Measurements from ENCODE around the gene ZNF837. TPM values are rescaled to one million over a fixed set of nuclear protein-coding genes. Genes with fewer than 3 reads are reported as not detected.

Gene ZNF837
- total and polyA plus RNA-seq, 2 of the 13 experiments (the other 11 are each of a cell fraction or from before 2014, with no cell fraction given): 0.29 to 1.3 TPM

- TF ChIP-seq GPBP1L1 (CRISPR knock-in tag; IDR thresholded peaks at IDR 0.05): no peak
- peak; percentile 82; the same call in 1 of the 2 replicates for TF ChIP-seq MAF1 (CRISPR knock-in tag; IDR thresholded peaks at IDR 0.05; ENCODE audit: borderline replicate concordance)
- no peak for TF ChIP-seq ZBTB21 (CRISPR knock-in tag; IDR thresholded peaks at IDR 0.05)
- no peak for TF ChIP-seq ZNF260 (CRISPR knock-in tag; IDR thresholded peaks at IDR 0.05; ENCODE audit: borderline replicate concordance, low read depth)
- TF ChIP-seq ATF1 (CRISPR knock-in tag; IDR thresholded peaks at IDR 0.05): peak; percentile 93
- TF ChIP-seq HBP1 (CRISPR knock-in tag; IDR thresholded peaks at IDR 0.05; ENCODE audit: low read depth): peak; percentile 96
- TF ChIP-seq ZBTB34 (CRISPR knock-in tag; IDR thresholded peaks at IDR 0.05): 0 out of 2 replicates have a peak, but pooled peaks have one; percentile 16
- TF ChIP-seq TBX2 (CRISPR knock-in tag; IDR thresholded peaks at IDR 0.05; ENCODE audit: borderline replicate concordance): peak; percentile 80
- TF ChIP-seq ZNF691 (CRISPR knock-in tag; IDR thresholded peaks at IDR 0.05; ENCODE audit: borderline replicate concordance, low read depth): peak; percentile 94; the same call in 1 of the 2 replicates
- TF ChIP-seq ZFAT (CRISPR knock-in tag; conservative IDR thresholded peaks at IDR 0.05): no peak
- peak; percentile 71; the same call in 1 of the 2 replicates for TF ChIP-seq ZBTB2 (CRISPR knock-in tag; IDR thresholded peaks at IDR 0.05; ENCODE audit: low read depth)
- TF ChIP-seq TFDP2 (CRISPR knock-in tag; IDR thresholded peaks at IDR 0.05): peak; percentile 42; the same call in 1 of the 2 replicates
- TF ChIP-seq GATAD1 (CRISPR knock-in tag; IDR thresholded peaks at IDR 0.05): peak; percentile 99
- TF ChIP-seq ZNF780A (CRISPR knock-in tag; IDR thresholded peaks at IDR 0.05): peak; percentile 53; the same call in 1 of the 2 replicates
- no peak for TF ChIP-seq RNF2 (conservative IDR thresholded peaks at IDR 0.05; ENCODE audit: low read depth)
- peak; percentile 94 for TF ChIP-seq MYPOP (CRISPR knock-in tag; IDR thresholded peaks at IDR 0.05)
Measured at GRCh38 chr19:58326914-58327726, 53.7 kb downstream of the ZNF837 start, which contains the start of gene ZSCAN22 (continued).
